Activated CD8-positive, alpha-beta memory T cell treated with anti-CD3 and anti-CD28 coated beads for 24 hours (primary cell): ENCODE data around the gene HTT-AS.
"Not testable (repeated sequence)": the region's sequence is repeated elsewhere in the genome, so short reads cannot be mapped to it uniquely, and the experiment has no call there.

Source experiments
- DNase-seq: peaks from one replicate; pipeline ENCODE4 v3.0.0-alpha.2; 2020

The HTT-AS gene

GRCh38 chr4:3074078-3074845 is at the start of gene HTT-AS, which contains the start of gene HTT:
Gene HTT-AS (minus strand): TSS chr4:3074538.
Gene HTT (plus strand): TSS chr4:3074681. CDS start chr4:3074826, 145 bp downstream.
- peak; percentile 98 for DNase-seq

- DNase-seq: no peak
Measured at GRCh38 chr4:3123181-3123671, 48.9 kb upstream of the HTT-AS start.

- no peak for DNase-seq
Measured at GRCh38 chr4:3122081-3122563, 47.8 kb upstream of the HTT-AS start.

- no peak for DNase-seq
Measured at GRCh38 chr4:3121596-3121995, 47.3 kb upstream of the HTT-AS start.

GRCh38 chr4:3121110-3121509 is 46.8 kb upstream of the HTT-AS start:
- no peak for DNase-seq

GRCh38 chr4:3119464-3119863 is 45.1 kb upstream of the HTT-AS start:
- DNase-seq: no peak

GRCh38 chr4:3118312-3118711 is 44.0 kb upstream of the HTT-AS start:
- no peak for DNase-seq

- no peak for DNase-seq
Measured at GRCh38 chr4:3116955-3117354, 42.6 kb upstream of the HTT-AS start.

GRCh38 chr4:3115637-3116270 is 41.4 kb upstream of the HTT-AS start:
- no peak for DNase-seq

GRCh38 chr4:3114377-3114776 is 40.0 kb upstream of the HTT-AS start:
- no peak for DNase-seq

- DNase-seq: no peak
Measured at GRCh38 chr4:3112609-3113469, 38.5 kb upstream of the HTT-AS start.

GRCh38 chr4:3112201-3112600 is 37.9 kb upstream of the HTT-AS start:
- DNase-seq: no peak

- DNase-seq: no peak
Measured at GRCh38 chr4:3111461-3111860, 37.1 kb upstream of the HTT-AS start.

GRCh38 chr4:3108211-3108610 is 33.9 kb upstream of the HTT-AS start:
- no peak for DNase-seq

- no peak for DNase-seq
Measured at GRCh38 chr4:3107691-3108121, 33.4 kb upstream of the HTT-AS start.

GRCh38 chr4:3107271-3107670 is 32.9 kb upstream of the HTT-AS start:
- DNase-seq: no peak

- DNase-seq: peak; percentile 97
Measured at GRCh38 chr4:3106339-3107186, 32.2 kb upstream of the HTT-AS start.

GRCh38 chr4:3098346-3098745 is 24.0 kb upstream of the HTT-AS start:
- DNase-seq: no peak

GRCh38 chr4:3096202-3096601 is 21.9 kb upstream of the HTT-AS start:
- DNase-seq: no peak

- not testable (repeated sequence) for DNase-seq
Measured at GRCh38 chr4:3094701-3095100, 20.4 kb upstream of the HTT-AS start.

GRCh38 chr4:3091464-3091863 is 17.1 kb upstream of the HTT-AS start:
- DNase-seq: no peak
